ENCODE data around the gene MMP24.

Gene MMP24

DNA sequence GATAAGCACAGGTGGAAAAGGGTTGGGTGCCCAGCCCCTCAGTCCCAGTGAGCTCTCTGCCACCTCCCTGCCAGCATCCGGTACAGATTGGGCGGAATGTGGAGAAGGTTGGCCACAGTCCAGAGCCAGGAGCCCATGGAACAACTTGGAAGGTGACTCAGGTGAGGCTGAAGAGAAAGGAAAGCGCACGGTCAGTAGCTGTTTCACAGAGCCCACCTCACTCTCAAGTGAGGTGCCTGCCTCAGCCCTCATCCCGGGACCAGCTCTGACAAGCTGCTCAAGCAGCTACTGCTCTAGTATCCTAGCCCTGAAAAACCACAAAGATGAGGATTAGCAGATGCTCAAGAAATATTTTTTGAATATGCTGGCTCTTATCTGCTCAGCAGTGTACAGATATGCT is 52.5 kb downstream of the MMP24 start:
- no peak for DNase-seq (ENCODE audit: low read depth)

DNA sequence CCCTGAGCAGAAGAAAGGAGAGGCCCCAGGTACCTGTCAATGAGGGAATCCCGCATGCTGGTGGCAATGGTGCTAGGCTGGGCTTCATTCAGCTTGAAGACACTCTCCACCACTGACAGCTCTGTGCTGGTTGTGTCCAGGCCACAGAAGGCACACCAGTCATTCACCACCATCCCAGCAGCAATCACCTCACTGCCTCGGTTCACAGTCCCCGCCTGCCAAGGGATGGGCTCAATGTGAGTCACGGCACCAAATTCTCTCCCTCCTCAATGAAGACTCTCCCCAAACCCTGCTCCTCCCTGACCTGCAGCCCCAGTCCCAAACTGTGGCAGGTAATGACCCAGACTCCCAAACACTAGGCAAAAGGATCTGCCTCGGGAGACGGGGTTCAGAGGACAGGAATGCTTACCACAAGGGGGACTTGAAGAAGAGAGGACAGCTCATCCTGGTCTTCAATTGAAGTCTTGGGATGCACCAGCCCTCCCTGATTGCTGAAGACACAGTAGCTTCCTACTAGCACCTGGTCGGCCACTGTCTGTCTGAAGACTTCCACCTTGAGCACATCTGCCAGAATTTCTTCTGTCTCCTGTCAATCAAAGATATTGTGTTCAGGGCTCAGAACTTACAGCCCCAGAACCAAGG is 53.2 kb downstream of the MMP24 start:
- DNase-seq (ENCODE audit: low read depth) = no peak

DNA sequence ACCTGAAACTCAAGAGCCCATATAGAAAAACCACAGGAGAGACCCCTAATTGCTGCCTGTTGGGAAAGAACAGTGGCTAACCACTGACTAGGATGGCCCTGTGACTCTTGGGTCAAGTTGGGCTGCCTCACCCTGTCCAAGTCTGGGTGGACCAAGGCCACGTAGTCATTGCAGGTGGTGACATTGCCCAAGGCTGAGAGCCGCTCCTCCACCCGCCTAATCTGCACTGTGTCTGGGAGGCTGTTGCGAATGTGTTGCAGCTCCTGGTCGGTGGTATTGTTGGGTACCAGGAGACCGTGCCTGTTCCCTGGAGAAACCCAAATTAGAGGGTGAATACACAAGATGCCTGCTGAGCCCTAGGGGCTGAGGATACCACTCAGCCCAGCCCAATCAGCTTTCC is 54.0 kb downstream of the MMP24 start:
- no peak for DNase-seq (ENCODE audit: low read depth)

- DNase-seq (ENCODE audit: low read depth) = no peak
Observed at GRCh38 chr20:35281506-35282101, 55.1 kb downstream of the MMP24 start.

GRCh38 chr20:35283441-35284266 is 57.2 kb downstream of the MMP24 start:
- no peak for DNase-seq (ENCODE audit: low read depth)

- DNase-seq (ENCODE audit: low read depth) = peak; percentile 72
Observed at GRCh38 chr20:35284267-35284991, 57.9 kb downstream of the MMP24 start, which contains the start of gene EIF6. TSS of gene EIF6 (minus strand) at chr20:35284772. CDS start at chr20:35284487, 285 bp downstream.

DNA sequence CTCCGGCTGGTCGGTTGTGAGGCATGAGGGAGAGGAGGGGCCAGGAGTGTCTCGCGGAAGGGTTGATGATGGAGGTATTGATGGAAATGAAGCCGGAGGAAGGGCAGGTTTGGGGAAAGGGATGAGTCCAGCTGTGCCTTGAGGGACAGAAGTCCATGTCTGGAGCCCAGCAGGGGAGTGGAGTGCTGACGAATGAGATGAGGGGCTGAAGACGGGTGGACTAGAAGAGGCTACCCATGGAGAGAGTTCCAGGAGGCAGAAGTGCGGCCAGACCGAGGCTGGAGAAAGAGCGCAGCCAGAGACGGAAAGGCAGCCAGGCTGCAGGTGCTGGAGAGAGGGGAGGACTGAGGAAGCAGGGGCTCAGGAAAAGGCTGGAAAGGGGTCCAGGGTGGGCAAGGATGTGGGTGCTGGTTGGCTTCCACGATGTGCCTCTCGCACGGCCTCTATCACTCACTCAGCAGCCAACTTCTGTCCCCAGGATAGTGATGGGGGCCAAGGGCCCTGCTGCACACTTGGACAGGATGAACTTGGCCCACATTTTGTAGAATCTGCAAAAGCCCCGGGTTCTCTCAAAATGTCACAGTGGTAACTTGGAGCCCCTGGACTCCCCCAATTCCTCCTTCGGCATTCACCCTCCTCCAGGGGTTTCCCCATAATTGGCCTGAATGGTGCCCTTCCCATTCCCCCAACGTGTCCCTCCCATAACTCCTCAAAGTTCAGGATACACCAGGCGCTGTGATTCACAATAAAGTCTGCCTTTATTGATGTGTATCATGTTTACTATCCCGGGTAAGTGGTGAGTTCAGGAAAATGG is 58.7 kb downstream of the MMP24 start:
- no peak for DNase-seq (ENCODE audit: low read depth)

DNA sequence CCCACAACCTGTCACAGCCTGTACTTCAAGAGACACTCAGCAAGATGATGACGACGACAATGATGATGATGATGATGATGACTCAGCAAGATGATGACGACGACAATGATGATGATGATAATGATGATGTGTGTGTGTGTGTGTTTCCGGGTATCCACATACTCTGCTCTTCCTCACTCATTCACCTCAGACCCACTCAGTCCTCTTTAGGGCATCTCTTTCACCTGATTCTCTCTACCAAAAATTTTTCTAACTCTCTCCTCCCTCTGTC is 59.3 kb downstream of the MMP24 start:
- DNase-seq (ENCODE audit: low read depth) = no peak

GRCh38 chr20:35286077-35286898 is 59.8 kb downstream of the MMP24 start:
- no peak for DNase-seq (ENCODE audit: low read depth)

DNA sequence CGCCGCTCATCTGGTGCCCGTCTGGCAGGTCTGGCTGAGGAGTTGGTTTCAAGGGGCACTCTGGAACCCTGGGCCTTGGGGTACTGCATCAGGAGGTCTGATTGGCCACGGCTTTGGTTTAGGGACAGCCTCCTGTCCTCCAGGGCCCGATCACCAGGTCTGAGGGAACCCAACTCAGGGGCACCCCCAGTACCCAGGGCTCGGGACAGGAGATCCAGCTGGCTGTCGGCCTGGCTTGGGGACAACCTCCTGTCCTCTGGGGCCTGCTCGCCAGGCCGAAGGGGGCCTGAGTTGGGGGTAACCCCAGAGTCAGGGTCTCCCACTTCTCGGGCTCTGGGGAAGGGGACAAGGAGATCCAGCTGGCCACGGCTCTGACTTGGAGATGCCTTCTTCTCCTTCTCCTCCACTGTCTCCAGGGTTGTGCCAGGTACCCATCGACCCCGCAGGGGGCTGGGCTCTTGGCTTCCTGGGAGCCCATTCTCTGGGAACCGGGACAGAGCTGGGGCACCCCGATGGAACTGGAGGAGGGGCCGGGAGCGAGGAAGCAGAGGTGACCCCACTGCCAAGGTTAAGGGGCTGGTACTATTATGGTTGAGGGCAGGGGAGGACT is 60.5 kb downstream of the MMP24 start:
- no peak for DNase-seq (ENCODE audit: low read depth)

- DNase-seq (ENCODE audit: low read depth) = no peak
Observed at GRCh38 chr20:35287509-35288324, 61.2 kb downstream of the MMP24 start.

DNA sequence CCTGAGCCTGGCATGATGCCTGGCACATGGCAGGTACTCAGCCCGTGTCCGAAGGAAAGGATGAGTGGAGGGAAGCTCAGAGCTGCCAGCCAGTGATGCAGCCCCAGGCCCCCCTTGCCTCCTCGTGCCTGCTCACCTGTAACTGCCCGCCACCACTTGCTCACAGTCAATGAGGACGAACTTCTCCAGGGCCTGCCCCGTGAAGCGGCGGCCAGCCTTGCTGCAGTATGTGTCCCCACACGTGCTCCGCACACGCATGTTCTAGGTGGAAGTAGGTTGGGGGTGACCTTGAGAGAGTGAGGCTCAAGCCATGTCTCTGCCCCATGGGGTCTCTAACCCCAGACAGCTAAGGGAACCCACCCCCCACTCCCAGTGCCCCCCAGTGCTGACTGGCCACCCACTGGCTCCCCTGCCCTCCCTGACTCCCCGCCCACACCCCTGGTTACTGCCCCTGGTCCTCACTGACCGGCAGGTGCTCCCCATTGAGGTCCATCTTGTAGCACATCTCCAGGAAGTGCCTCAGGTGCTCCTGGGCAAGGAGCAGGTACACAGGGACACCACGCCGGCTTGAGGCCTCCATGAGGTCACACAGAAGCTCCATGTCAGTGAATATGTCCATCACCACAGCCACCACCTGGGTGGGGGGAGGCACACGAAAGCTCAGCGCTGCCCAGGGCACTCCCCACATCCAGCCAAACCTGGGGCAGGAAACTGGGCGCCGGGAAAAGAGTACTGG is 62.0 kb downstream of the MMP24 start:
- no peak for DNase-seq (ENCODE audit: low read depth)

GRCh38 chr20:35290186-35290886 is 63.8 kb downstream of the MMP24 start:
- no peak for DNase-seq (ENCODE audit: low read depth)

DNA sequence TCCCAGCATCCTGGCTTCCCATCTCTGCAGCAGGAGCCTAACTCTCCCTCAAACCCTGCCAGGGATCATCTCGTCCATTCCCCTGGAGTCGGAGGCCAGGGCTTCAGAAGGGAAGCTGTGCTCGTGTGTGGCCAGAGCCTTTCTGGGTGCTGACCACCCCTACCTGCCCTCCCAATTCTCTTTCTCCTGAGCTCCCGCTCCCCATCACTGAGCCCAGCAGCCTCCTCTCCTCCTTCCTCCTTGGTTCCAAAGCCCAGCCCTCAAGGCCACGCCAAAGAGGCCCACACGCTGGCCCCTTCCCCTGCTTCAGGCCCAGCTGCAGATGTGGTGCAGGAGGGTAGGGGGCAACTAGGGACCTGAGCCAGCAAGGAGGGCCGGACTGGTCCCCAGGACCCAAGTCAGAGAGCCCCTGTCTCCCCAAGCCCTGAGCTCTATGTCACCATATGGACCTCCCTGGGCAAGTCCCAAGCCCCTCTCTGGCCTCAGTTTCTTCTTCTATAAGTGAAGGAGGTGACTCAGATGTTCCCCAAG is 64.5 kb downstream of the MMP24 start:
- no peak for DNase-seq (ENCODE audit: low read depth)

GRCh38 chr20:35291654-35292503 is 65.4 kb downstream of the MMP24 start, which contains the start of gene FAM83C:
TSS of gene FAM83C (minus strand) at chr20:35292425. CDS start at chr20:35292304, 121 bp downstream.
- DNase-seq (ENCODE audit: low read depth) = no peak

DNA sequence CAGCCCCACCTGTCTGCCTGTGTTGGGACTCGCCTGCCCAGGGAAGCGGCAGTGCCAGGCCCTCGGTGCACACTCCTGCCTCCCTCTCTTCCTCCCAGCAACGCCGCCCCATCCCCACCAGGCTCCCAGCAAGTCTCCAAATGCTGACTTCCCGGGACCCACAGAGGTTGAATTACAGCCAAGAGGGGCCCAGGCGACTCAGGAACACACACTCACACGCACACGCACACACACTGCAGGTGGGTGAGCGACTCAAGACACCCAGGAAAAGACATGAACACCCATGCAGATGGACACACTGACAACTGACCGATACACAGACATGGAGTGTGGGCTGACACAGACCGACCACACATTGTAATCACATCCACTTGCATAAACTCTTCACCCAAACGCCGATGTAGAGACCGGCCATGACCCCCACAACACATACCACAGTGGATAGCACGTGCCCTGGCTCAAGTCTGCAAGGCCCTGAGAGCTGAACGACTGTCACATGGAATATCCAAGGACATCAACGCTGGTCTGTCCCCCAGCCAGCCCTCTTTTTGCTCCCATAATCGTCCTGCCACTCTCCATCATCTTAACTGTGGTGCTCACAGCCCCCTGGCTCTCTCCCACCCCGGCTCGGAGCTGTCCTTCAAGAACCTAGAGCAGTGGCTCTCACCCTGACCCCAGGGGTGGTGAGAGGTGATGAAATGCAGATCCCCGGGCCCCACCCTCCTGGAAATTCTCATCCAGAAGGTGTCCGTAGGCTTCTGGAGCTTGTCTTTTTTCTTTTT is 66.2 kb downstream of the MMP24 start:
- no peak for DNase-seq (ENCODE audit: low read depth)

All from GM04504 (cell line).